OCI-LY7 (cell line): ENCODE data around the gene SETD6. TPM values are rescaled to one million over a fixed set of nuclear protein-coding genes. Genes with fewer than 3 reads are reported as not detected.

Experiments used
- BruUV-seq: library from RNA; stranded (reverse); fragments of 400-500 nt; replicated peaks from 2 replicates; lab custom pipeline; 2021; lab: Mats Ljungman, UMichigan
- CTCF ChIA-PET: fragments of 300-600 bp; sonication (Branson Sonifier 250); formaldehyde crosslinking; loops from one replicate; lab custom pipeline; 2022; ENCODE audit warnings: antibody characterized with exemption; ENCODE audit not compliant: unreplicated experiment; lab: Charles Lee
- POLR2A ChIA-PET: fragments of 300-600 bp; sonication (Branson Sonifier 250); formaldehyde crosslinking; loops from one replicate; lab custom pipeline; 2022; ENCODE audit warnings: antibody characterized with exemption; lab: Charles Lee
- DNase-seq: peaks from one replicate; pipeline ENCODE4 v3.0.0-alpha.2; 2015; ENCODE audit warnings: low spot score
- H2AFZ ChIP-seq: fragments of 200-600 bp; sonication (generic), shearing (Covaris generic); 2 replicates; pipeline ENCODE4 v1.6.1; 2014; ENCODE audit warnings: mild to moderate bottlenecking, antibody characterized with exemption, low read length, moderate library complexity
- H3K27ac ChIP-seq: fragments of 200-600 bp; sonication (generic); 2 replicates; pipeline ENCODE4 v1.5.1; 2014; ENCODE audit warnings: mixed run types, low read depth, mild to moderate bottlenecking, moderate library complexity, low read length, inconsistent platforms; ENCODE audit not compliant: poor library complexity, severe bottlenecking
- H3K36me3 ChIP-seq: fragments of 200-600 bp; sonication (generic); 2 replicates; pipeline ENCODE4 v1.6.1; 2014; ENCODE audit warnings: mild to moderate bottlenecking, antibody characterized with exemption, low read length, moderate library complexity, mixed read lengths; ENCODE audit not compliant: insufficient read depth
- H3K4me1 ChIP-seq: fragments of 200-600 bp; sonication (generic); 2 replicates; pipeline ENCODE4 v1.5.1; 2014; ENCODE audit warnings: mild to moderate bottlenecking, low read length; ENCODE audit not compliant: insufficient read depth, poor library complexity, severe bottlenecking
- H3K4me2 ChIP-seq: fragments of 200-600 bp; sonication (generic); 2 replicates; pipeline ENCODE4 v1.6.1; 2014; ENCODE audit warnings: mild to moderate bottlenecking, low read length
- H3K4me3 ChIP-seq: fragments of 200-600 bp; sonication (generic); 2 replicates; pipeline ENCODE4 v1.5.1; 2014; ENCODE audit warnings: mild to moderate bottlenecking, low read depth, low read length; ENCODE audit not compliant: poor library complexity, severe bottlenecking
- H3K79me2 ChIP-seq: fragments of 200-600 bp; sonication (generic); 2 replicates; pipeline ENCODE4 v1.6.1; 2016; ENCODE audit warnings: low read depth, mild to moderate bottlenecking, low read length, moderate library complexity, mixed read lengths; ENCODE audit not compliant: insufficient read depth
- H3K9me2 ChIP-seq: fragments of 200-600 bp; sonication (generic); 2 replicates; pipeline ENCODE4 v1.6.1; 2016; ENCODE audit warnings: mild to moderate bottlenecking, low read length, mixed read lengths; ENCODE audit not compliant: insufficient read depth
- H3K9me3 ChIP-seq: fragments of 200-600 bp; sonication (generic); 2 replicates; pipeline ENCODE4 v1.6.1; 2014; ENCODE audit warnings: mild to moderate bottlenecking, mixed run types, low read length, mixed read lengths
- H4K20me1 ChIP-seq: fragments of 200-600 bp; sonication (generic); 2 replicates; pipeline ENCODE4 v1.6.1; 2014; ENCODE audit warnings: mild to moderate bottlenecking, antibody characterized with exemption, low read length, moderate library complexity, mixed read lengths; ENCODE audit not compliant: insufficient read depth
- CTCF ChIP-seq: fragments of 200-600 bp; sonication (generic); conservative IDR thresholded peaks from 2 replicates; pipeline ENCODE4 v1.5.1; 2014; ENCODE audit warnings: mild to moderate bottlenecking, antibody characterized with exemption, low read length, moderate library complexity, mixed read lengths
- EZH2phosphoT487 ChIP-seq: fragments of 200-600 bp; sonication (generic); IDR thresholded peaks from 2 replicates; pipeline ENCODE4 v1.6.1; 2018; ENCODE audit warnings: low read depth, borderline replicate concordance, mild to moderate bottlenecking, mixed run types, antibody characterized with exemption, low read length, moderate library complexity, mixed read lengths
- intact Hi-C: fragments of 100-400 bp; cut with micrococcal nuclease; formaldehyde crosslinking; loops from one replicate; pipeline ENCODE4 v1.10.0; 2022; ENCODE audit not compliant: unreplicated experiment
- total RNA-seq, 2 experiments: library from RNA; depleted of rRNA in 1 of 2; stranded (reverse); fragments of >200 nt in 1 of 2; shearing (Covaris generic) in 1 of 2; gene quantifications; 2 replicates each; pipeline ENCODE4 v1.2.3, GENCODE V29; 2014 to 2022

Gene SETD6
- total RNA-seq, 2 experiments from 2014 or later = 19.6 to 33.1 TPM

- H3K79me2 ChIP-seq = no peaks in the 10 kb centered on the region
- H4K20me1 ChIP-seq = no peaks in the 10 kb centered on the region
- H3K4me3 ChIP-seq = no peak overlapping the region
- ChIA-PET POLR2A (interaction anchor here (0.6 to 1.4 kb wide), 6 partner anchors 45 to 184 kb away, joined by 3 to 4 read pairs (median 4); no protein-coding TSS in a partner anchor), CTCF (no interaction called here)
- BruUV-seq = no TSS peak
- no peaks in the 10 kb centered on the region for H3K9me3 ChIP-seq
- no peak overlapping the region for H3K27ac ChIP-seq
- H2AFZ ChIP-seq = no peak overlapping the region
- intact Hi-C loops = loop anchor here (5.0 kb wide), 1 partner anchor 34 kb away; no protein-coding TSS in a partner anchor
- H3K4me1 ChIP-seq = no peaks in the 10 kb centered on the region
- no peak overlapping the region for H3K4me2 ChIP-seq
- TF ChIP-seq EZH2phosphoT487 = no peak
- TF ChIP-seq CTCF = no peak
- DNase-seq = no peak
- no peaks in the 10 kb centered on the region for H3K9me2 ChIP-seq
- peaks cover 99% of the 10 kb centered on the region for H3K36me3 ChIP-seq
These were observed 28.4 kb downstream of the SETD6 start for GRCh38 chr16:58543685-58544084.

- H3K79me2 ChIP-seq = no peaks in the 10 kb centered on the region
- no peak overlapping the region for H3K4me3 ChIP-seq
- POLR2A ChIA-PET = interaction anchor here (0.9 to 1.8 kb wide), 3 partner anchors 11 to 19 kb away, joined by 3 to 4 read pairs (median 3); no protein-coding TSS in a partner anchor
- no peak overlapping the region for H2AFZ ChIP-seq
- no peaks in the 10 kb centered on the region for H3K9me3 ChIP-seq
- no peak for TF ChIP-seq CTCF
- TF ChIP-seq EZH2phosphoT487 = no peak
- DNase-seq = no peak
- H3K9me2 ChIP-seq = no peaks in the 10 kb centered on the region
- BruUV-seq = no TSS peak
- intact Hi-C loops = no loop called here
- no peak overlapping the region for H3K27ac ChIP-seq
- CTCF ChIA-PET = no interaction called here
- no peak overlapping the region for H3K4me2 ChIP-seq
- H3K4me1 ChIP-seq = no peaks in the 10 kb centered on the region
- no peaks in the 10 kb centered on the region; the same call in 1 of the 2 replicates for H4K20me1 ChIP-seq
- peaks cover 100% of the 10 kb centered on the region for H3K36me3 ChIP-seq
These were observed 33.1 kb downstream of the SETD6 start for GRCh38 chr16:58548378-58548777.

GRCh38 chr16:58551496-58551895 lies 36.2 kb downstream of the SETD6 start:
- no peaks in the 10 kb centered on the region; the same call in 1 of the 2 replicates for H4K20me1 ChIP-seq
- no peak for DNase-seq
- no peak overlapping the region for H3K27ac ChIP-seq
- H3K4me1 ChIP-seq = no peaks in the 10 kb centered on the region
- H3K79me2 ChIP-seq = no peaks in the 10 kb centered on the region
- no peaks in the 10 kb centered on the region for H3K9me3 ChIP-seq
- no peak overlapping the region for H3K4me2 ChIP-seq
- no peak overlapping the region for H2AFZ ChIP-seq
- TF ChIP-seq CTCF = no peak
- H3K36me3 ChIP-seq = peaks cover 100% of the 10 kb centered on the region
- H3K4me3 ChIP-seq = no peak overlapping the region
- BruUV-seq = no TSS peak
- ChIA-PET CTCF (interaction anchor here (1.0 kb wide), 1 partner anchor 205 kb away, joined by 3 read pairs; no protein-coding TSS in a partner anchor), POLR2A (interaction anchor here (1.6 kb wide), 1 partner anchor 34 kb away, joined by 4 read pairs; no protein-coding TSS in a partner anchor)
- intact Hi-C loops = no loop called here
- no peaks in the 10 kb centered on the region for H3K9me2 ChIP-seq
